DND-41 (cell line): ENCODE results near the gene SLC3A2.

Source experiments
- CTCF ChIP-seq: IDR thresholded peaks from 2 replicates; pipeline ENCODE4 v1.5.1; 2012; ENCODE audit warnings: borderline replicate concordance, low read length, moderate library complexity, mild to moderate bottlenecking; ENCODE audit not compliant: poor library complexity, severe bottlenecking; ENCODE audit errors: extremely low read depth
- EZH2 ChIP-seq: IDR thresholded peaks from 3 replicates; pipeline ENCODE4 v1.6.1; 2012; ENCODE audit warnings: borderline replicate concordance, low read depth, mild to moderate bottlenecking, moderate library complexity, low read length, inconsistent platforms; ENCODE audit not compliant: severe bottlenecking

DNA sequence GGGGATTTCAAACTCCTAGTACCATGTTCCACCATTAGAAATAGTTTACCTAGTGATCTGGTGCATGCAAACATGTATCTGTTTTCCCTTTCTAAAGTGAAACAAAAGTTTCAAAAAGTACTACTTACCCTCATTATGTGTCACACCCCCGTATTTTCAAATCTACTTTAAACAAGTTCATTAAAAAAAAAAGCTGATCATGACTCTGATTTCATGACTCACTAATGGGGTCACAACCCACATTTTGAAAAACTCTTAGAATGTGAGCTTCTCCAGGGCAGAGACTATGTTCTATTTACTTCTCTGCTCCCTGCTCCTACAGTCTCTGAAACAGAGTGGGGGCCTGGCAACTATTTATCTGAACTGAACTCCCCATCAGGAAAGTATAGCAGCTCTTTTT, 22.2 kb downstream of the SLC3A2 start:
- no peak for TF ChIP-seq CTCF
- no peak for TF ChIP-seq EZH2
